Muscle layer of duodenum (tissue), 2 donors: ENCODE data around the gene NR2F2.
"Not testable (repeated sequence)": the region's sequence is repeated elsewhere in the genome, so short reads cannot be mapped to it uniquely, and the experiment has no call there.

Source experiments
- H3K27ac ChIP-seq: one replicate; pipeline ENCODE4 v1.7.0; 2013; ENCODE audit warnings: mild to moderate bottlenecking, low read length
- H3K27me3 ChIP-seq: one replicate; pipeline ENCODE4 v1.7.0; 2013; ENCODE audit warnings: low read depth, mild to moderate bottlenecking, control low read depth, low read length
- H3K36me3 ChIP-seq, 2 donors: one replicate each; pipeline ENCODE4 v1.7.0; 2013; ENCODE audit warnings: low read length in 2 of 2, control low read depth in 1 of 2, mild to moderate bottlenecking in 1 of 2; ENCODE audit not compliant: insufficient read depth in 2 of 2, control insufficient read depth in 1 of 2
- H3K4me1 ChIP-seq, 2 donors: one replicate each; pipeline ENCODE4 v1.7.0; 2013; ENCODE audit warnings: low read length in 2 of 2, mild to moderate bottlenecking in 2 of 2, control low read depth in 1 of 2, moderate library complexity in 1 of 2; ENCODE audit not compliant: insufficient read depth in 2 of 2, control insufficient read depth in 1 of 2
- H3K4me3 ChIP-seq, 2 donors: one replicate each; pipeline ENCODE4 v1.7.0; 2013; ENCODE audit warnings: low read length in 2 of 2, low read depth in 1 of 2, mild to moderate bottlenecking in 1 of 2
- H3K9me3 ChIP-seq, 2 donors: one replicate each; pipeline ENCODE4 v1.7.0; 2013; ENCODE audit warnings: low read length in 2 of 2, control low read depth in 1 of 2, mild to moderate bottlenecking in 1 of 2; ENCODE audit not compliant: control insufficient read depth in 1 of 2
- donor health status: healthy.

NR2F2 gene

DNA sequence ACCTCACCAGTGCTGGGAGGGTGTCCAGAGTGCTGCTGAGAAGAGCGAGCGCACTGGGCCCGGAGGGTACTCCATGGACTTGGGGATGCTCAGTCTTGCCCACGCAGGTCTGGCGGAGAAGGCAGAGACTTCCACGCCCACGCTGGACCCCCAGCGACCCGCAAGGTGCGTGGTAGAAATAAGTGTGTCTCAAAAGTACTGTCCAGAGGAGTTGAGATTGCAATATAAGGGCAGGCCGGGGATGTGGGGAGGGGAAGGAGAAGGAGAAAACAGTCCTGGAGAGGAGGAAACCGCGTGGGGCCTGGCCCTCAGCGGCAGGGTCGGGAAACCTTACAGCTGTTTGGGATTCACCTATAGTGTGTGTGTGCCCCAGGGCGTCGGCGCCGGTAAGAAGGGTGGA, 38.9 kb downstream of the NR2F2 start:
- Histone ChIP-seq H3K4me1 (peaks cover 0 to 8% of the 10 kb centered on the region in 2 donors), H3K27me3 (peaks cover 9% of the 10 kb centered on the region), H3K4me3 (no peak overlapping the region)

DNA sequence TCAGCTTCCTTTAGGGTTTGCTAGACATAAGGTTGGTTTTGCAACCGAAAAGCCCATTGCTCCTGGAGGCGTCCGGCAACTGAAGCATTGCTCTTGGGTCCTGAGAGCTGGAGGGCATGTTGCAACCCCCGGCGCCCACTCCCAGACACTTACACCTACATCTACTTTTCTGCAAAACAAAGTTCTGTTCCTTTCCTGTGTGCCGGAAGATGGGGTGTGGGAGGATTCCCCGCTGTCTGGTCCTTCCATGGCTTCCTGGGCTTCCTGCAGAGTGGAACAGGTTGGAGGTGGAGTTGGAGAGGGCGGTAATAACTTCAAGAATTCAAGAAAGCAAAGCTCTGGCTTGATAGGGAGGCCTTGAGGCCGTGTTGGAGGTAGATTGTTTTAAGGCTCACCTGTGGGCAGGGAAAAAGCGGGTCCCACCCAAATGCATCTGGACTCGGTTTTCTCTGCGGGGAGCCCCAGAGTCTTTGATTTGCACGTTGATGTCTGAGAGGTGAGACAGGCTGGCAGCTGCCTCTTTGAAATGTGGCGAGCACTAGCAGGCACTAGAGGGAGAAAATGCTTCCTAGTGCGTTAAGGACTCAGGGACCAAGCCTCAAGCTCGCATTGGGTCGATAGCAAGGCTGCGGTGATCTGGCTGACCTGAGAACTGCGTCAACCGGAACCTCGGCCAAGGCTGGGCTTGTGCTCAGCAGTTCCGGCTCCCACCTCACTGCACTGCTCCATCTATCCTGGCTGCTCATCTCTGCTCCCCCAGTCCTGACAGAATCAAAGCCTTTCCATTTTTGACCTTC, 39.5 kb downstream of the NR2F2 start:
- Histone ChIP-seq H3K27me3 (peaks cover 9% of the 10 kb centered on the region), H3K4me3 (no peak overlapping the region), H3K36me3 (no peaks in the 10 kb centered on the region), H3K4me1 (peaks cover 0 to 8% of the 10 kb centered on the region in 2 donors), H3K27ac (no peak overlapping the region), H3K9me3 (no peaks in the 10 kb centered on the region)

More for the DNA sequence above, 38.9 kb downstream of the NR2F2 start:
- Histone ChIP-seq H3K9me3 (no peaks in the 10 kb centered on the region), H3K36me3 (no peaks in the 10 kb centered on the region), H3K27ac (no peak overlapping the region)

DNA sequence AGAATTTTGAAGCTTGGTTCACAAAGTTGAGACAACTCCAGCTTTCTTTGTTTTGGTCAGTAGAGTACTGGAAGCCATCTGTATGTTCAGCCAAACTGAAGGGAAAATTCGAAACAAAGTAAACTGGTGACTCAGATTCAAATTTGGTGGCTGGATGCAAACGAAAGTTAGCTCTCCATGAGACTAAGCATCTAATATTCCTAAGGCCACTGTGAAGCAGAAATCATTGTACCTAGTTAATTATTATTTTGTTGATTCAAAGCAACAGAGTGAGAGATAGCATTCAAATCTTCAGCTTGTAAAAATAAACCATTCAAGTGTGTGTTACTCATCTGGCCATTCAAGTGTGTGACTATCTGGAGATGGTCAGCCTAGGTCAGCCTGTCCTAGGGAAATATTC, 42.1 kb downstream of the NR2F2 start:
- Histone ChIP-seq H3K27me3 (peaks cover 5% of the 10 kb centered on the region), H3K4me1 (peaks cover 0 to 8% of the 10 kb centered on the region in 2 donors), H3K9me3 (no peaks in the 10 kb centered on the region), H3K36me3 (no peaks in the 10 kb centered on the region), H3K4me3 (no peak overlapping the region), H3K27ac (no peak overlapping the region)

DNA sequence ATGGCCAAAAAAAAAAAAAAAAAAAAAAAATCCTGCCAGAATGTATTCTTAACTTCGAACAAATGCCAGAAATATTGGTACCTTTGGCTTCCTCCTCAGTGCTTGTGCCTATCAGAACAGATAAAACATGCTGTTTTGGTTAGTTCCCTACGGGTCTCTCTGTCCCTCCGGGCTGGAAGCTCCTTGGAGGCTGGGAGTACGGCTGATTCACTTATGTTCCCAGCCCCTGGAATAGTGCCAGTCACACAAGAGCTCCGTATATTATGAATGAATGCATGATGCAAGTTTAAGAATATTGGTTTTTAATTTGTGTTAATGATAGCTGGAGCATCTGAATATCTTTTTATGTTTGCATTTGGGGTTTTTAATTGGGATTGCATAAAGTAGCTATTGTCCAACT, 44.0 kb downstream of the NR2F2 start:
- H3K4me1 ChIP-seq = no peaks in the 10 kb centered on the region
- H3K36me3 ChIP-seq = no peaks in the 10 kb centered on the region

DNA sequence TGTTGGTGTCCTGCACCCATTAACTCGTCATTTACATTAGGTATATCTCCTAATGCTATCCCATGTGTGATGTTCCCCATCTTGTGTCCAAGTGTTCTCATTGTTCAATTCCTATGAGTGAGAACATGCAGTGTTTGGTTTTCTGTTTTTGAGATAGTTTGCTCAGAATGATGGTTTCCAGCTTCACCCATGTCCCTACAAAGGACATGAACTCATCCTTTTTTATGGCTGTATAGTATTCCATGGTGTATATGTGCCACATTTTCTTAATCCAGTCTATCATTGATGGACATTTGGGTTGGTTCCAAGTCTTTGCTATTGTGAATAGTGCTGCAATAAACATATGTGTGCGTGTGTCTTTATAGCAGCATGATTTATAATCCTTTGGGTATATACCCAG, 49.1 kb downstream of the NR2F2 start:
- H3K36me3 ChIP-seq, H3K4me1 ChIP-seq, H3K4me3 ChIP-seq: not testable (repeated sequence)

More for the DNA sequence above, 44.0 kb downstream of the NR2F2 start:
- Histone ChIP-seq H3K9me3 (no peaks in the 10 kb centered on the region), H3K27ac (no peak overlapping the region), H3K27me3 (no peaks in the 10 kb centered on the region), H3K4me3 (no peak overlapping the region)

DNA sequence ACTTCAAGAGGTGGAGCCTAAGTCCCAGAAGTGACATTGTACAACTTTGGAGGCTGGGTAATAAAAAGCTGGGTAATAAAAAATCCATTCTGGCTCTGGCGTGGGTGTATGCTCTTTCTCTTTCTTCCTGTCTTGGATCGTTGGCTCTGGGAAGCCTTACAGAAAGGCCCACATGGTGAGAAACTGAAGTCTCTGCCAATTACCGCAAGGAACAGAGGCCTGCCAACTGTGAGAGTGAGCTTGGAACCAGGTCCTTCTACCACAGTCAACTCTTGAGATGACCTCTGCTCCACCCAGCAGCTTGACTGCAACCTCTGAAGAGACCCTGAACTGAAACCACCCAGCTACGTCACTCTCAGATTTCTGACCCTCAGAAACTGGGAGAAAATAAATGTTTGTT, 51.0 kb downstream of the NR2F2 start:
- Histone ChIP-seq H3K27ac (no peak overlapping the region), H3K4me3 (no peak overlapping the region), H3K36me3 (no peaks in the 10 kb centered on the region), H3K4me1 (no peaks in the 10 kb centered on the region), H3K27me3 (no peaks in the 10 kb centered on the region), H3K9me3 (peaks cover 5 to 6% of the 10 kb centered on the region in 2 donors)

More for the DNA sequence above, 49.1 kb downstream of the NR2F2 start:
- H3K27ac ChIP-seq, H3K9me3 ChIP-seq, H3K27me3 ChIP-seq: not testable (repeated sequence)

DNA sequence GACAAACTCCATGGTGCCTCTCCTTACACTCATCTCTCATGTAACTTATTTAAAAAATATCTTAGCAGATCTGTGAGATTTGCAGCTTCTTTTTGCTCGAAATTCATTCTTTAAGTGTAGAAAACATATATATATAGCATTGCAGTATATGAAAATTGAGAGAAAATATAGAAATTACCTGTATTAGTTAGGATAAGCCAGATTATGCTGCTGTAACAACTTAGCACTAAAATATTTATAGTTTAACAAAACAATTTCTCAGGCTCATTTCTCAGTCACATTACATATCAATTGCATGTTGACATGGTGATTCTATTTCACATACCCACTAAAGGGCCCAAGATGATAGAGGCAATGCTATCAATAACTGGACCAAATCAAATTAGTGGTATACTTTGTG, 54.7 kb downstream of the NR2F2 start:
- no peaks in the 10 kb centered on the region for H3K36me3 ChIP-seq
- H3K4me3 ChIP-seq = no peak overlapping the region
- no peaks in the 10 kb centered on the region for H3K4me1 ChIP-seq
- H3K9me3 ChIP-seq = peaks cover 5 to 6% of the 10 kb centered on the region in 2 donors
- H3K27ac ChIP-seq = no peak overlapping the region
- no peaks in the 10 kb centered on the region for H3K27me3 ChIP-seq

DNA sequence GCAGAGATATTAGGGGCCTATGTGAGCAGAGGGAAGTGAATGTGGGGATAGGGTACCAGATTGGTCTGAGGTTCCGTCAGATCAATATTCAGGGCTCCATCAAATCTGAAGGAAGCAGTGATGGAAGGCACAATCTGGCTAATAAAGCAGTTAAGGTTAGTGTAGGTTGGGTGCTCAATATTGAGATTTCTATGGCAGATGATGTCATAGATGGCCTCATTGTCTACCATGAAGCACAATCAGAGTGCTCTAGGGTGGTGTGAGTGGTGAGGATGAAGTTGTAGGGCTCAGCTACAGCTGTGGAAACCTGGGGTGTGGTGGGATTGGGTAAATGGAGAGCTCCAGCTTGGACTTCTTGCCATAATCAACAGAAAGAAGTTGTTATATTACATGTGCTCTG, 58.2 kb downstream of the NR2F2 start:
- Histone ChIP-seq H3K9me3 (peaks cover 5 to 6% of the 10 kb centered on the region in 2 donors), H3K27ac (no peak overlapping the region)

More for the DNA sequence above, 58.2 kb downstream of the NR2F2 start:
- Histone ChIP-seq H3K27me3 (no peaks in the 10 kb centered on the region), H3K4me3 (no peak overlapping the region), H3K4me1 (no peaks in the 10 kb centered on the region), H3K36me3 (no peaks in the 10 kb centered on the region)
